ENCODE data around the gene TMEM9. TPM values are rescaled to one million over a fixed set of nuclear protein-coding genes. Genes with fewer than 3 reads are reported as not detected.

The TMEM9 gene
- total RNA-seq, 2 experiments from 2014 or later = 15.7 to 16.5 TPM

DNA sequence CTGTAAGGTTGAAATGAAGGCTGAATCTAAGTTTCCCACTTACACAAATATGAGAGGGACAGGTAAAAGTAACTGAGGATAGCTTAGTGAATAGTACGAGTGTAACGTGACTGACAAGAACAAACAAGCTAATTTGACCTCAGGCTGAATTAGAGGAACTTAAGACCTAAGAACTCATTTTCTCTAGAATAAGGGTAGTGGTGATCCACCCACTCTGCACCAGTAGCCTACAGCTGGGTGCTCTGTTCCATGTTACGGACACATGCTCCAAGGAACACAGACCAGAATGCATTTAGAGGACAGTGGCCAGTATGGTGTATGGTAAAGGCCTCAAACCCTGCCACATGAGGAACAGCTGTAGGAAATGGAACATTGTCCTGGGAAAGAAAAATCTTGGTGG lies 14.9 kb upstream of the TMEM9 start:
- Mint-ChIP-seq H3K9me3 (no peaks in the 10 kb centered on the region), H3K27me3 (peaks cover 21% of the 10 kb centered on the region), H3K4me3 (no peak overlapping the region), H3K27ac (no peak overlapping the region), H3K36me3 (ENCODE audit: low read depth) (no peaks in the 10 kb centered on the region), H3K4me1 (ENCODE audit: low read depth) (peaks cover 23% of the 10 kb centered on the region)
- Histone ChIP-seq H3K4me3 (ENCODE audit: low read length) (no peak overlapping the region), H3K27ac (ENCODE audit: low read depth in 1 of 2, low read length in 2 of 2) (no peak overlapping the region), H3K36me3 (ENCODE audit: insufficient read depth, low read length) (no peaks in the 10 kb centered on the region), H3K9me3 (ENCODE audit: control insufficient read depth in 1 of 2, insufficient read depth in 1 of 2, low read length in 2 of 2) (peaks cover 0 to 3% of the 10 kb centered on the region in 2 experiments), H3K4me1 (ENCODE audit: insufficient read depth, low read length) (peaks cover 15% of the 10 kb centered on the region), H3K27me3 (ENCODE audit: control insufficient read depth in 1 of 2, insufficient read depth in 2 of 2, low read length in 2 of 2) (no peaks in the 10 kb centered on the region)
- TF ChIP-seq, protein P1, sequence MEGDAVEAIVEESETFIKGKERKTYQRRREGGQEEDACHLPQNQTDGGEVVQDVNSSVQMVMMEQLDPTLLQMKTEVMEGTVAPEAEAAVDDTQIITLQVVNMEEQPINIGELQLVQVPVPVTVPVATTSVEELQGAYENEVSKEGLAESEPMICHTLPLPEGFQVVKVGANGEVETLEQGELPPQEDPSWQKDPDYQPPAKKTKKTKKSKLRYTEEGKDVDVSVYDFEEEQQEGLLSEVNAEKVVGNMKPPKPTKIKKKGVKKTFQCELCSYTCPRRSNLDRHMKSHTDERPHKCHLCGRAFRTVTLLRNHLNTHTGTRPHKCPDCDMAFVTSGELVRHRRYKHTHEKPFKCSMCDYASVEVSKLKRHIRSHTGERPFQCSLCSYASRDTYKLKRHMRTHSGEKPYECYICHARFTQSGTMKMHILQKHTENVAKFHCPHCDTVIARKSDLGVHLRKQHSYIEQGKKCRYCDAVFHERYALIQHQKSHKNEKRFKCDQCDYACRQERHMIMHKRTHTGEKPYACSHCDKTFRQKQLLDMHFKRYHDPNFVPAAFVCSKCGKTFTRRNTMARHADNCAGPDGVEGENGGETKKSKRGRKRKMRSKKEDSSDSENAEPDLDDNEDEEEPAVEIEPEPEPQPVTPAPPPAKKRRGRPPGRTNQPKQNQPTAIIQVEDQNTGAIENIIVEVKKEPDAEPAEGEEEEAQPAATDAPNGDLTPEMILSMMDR (IDR thresholded peaks at IDR 0.05) = no peak
- no peak for ATAC-seq (ENCODE audit: poor library complexity)
- CTCF ChIA-PET = interaction anchor here (0.8 to 2.4 kb wide), 2 partner anchors 10 to 56 kb away, joined by 4 to 6 read pairs; no protein-coding TSS in a partner anchor
- POLR2A ChIA-PET = interaction anchor here (3.5 kb wide), 1 partner anchor 15 kb away, joined by 12 read pairs; the partner anchor contains the start of gene TMEM9
- DNase-seq = no peak
- intact Hi-C loops (cut with DNase I, micrococcal nuclease) = no loop called here

DNA sequence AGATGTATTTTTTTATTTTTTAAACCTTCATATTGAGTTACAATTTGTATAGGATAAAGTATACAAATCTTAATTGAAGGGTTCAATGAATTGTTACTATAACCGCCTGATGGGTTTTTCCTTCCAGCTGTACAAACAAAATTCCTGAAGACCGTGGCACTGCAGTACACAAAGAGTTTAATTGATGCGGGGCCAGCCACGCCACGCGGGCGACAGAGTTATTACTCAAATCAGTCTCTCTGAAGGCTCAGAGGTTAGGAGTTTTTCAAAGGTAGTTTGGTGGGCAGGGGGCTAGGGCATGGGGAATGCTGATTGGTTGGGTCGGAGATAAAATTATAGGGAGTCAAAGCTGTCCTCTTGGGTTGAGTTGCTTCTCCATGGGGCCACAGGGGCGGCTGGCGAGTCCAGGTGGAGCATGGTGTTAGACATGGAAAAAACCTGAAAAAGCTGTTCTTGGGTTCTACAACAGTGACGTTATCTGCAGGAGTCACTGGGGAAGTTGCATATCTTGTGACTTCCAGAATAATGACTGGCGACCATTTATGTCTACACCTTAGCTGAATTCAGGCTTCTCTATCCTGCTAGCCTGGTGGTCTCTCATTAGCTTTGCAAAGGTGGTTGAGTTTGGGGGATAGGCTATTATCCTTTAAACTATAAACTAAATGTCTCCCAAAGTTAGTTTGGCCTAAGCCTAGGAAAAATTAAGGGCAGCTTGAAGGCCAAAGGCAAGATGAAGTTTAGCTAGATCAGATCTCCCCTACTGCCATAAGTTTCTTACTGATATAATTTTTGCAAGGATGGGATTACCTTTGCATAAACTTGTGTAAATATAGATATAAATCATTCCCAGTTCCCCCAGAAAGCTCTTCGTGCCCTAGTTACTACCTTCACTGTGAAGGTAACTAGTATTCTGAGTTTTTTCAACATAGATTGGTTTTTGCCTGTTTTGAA lies 13.0 kb upstream of the TMEM9 start:
- Mint-ChIP-seq H3K27me3 (peaks cover 8% of the 10 kb centered on the region), H3K4me1 (ENCODE audit: low read depth) (peaks cover 19% of the 10 kb centered on the region), H3K9me3 (no peaks in the 10 kb centered on the region), H3K36me3 (ENCODE audit: low read depth) (no peaks in the 10 kb centered on the region), H3K27ac (no peak overlapping the region), H3K4me3 (no peak overlapping the region)
- CTCF ChIA-PET = no interaction called here
- TF ChIP-seq, protein P1 (IDR thresholded peaks at IDR 0.05) = no peak
- no peaks in the 10 kb centered on the region for H3K27me3 ChIP-seq (ENCODE audit: control insufficient read depth in 1 of 2, insufficient read depth in 2 of 2, low read length in 2 of 2)
- ATAC-seq (ENCODE audit: poor library complexity) = no peak
- H3K9me3 ChIP-seq (ENCODE audit: control insufficient read depth in 1 of 2, insufficient read depth in 1 of 2, low read length in 2 of 2) = peaks cover 0 to 3% of the 10 kb centered on the region in 2 experiments
- no peak for DNase-seq
- H3K36me3 ChIP-seq (ENCODE audit: insufficient read depth, low read length) = no peaks in the 10 kb centered on the region
- no peak overlapping the region for H3K4me3 ChIP-seq (ENCODE audit: low read length)
- POLR2A ChIA-PET = no interaction called here
- peaks cover 15% of the 10 kb centered on the region for H3K4me1 ChIP-seq (ENCODE audit: insufficient read depth, low read length)
- intact Hi-C loops (cut with DNase I, micrococcal nuclease) = no loop called here
- H3K27ac ChIP-seq (ENCODE audit: low read depth in 1 of 2, low read length in 2 of 2) = no peak overlapping the region

DNA sequence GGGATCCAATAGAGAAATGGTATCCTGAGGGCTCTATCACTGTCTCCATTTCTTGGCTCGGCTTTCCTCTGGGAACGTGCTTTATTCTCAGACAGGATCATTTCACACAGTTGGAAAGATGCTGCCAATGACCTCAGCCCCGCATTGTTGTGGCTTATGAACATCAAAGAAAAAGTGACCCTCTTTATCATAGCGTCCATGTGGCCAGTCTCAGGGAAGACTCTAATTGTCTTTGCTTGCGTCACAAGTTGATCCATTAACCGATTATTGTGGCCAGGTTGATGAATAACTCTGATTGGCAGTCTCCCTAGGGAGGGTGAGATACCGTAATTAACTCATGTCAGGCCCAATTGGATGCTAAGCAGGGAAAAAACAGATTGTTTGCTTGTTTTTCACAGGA lies 10.4 kb upstream of the TMEM9 start:
- POLR2A ChIA-PET = no interaction called here
- Mint-ChIP-seq H3K4me1 (ENCODE audit: low read depth) (no peaks in the 10 kb centered on the region), H3K36me3 (ENCODE audit: low read depth) (no peaks in the 10 kb centered on the region), H3K9me3 (no peaks in the 10 kb centered on the region), H3K27ac (no peak overlapping the region), H3K27me3 (peaks cover 8% of the 10 kb centered on the region), H3K4me3 (no peak overlapping the region)
- Histone ChIP-seq H3K4me1 (ENCODE audit: insufficient read depth, low read length) (no peaks in the 10 kb centered on the region), H3K4me3 (ENCODE audit: low read length) (no peak overlapping the region), H3K27me3 (ENCODE audit: control insufficient read depth in 1 of 2, insufficient read depth in 2 of 2, low read length in 2 of 2) (no peaks in the 10 kb centered on the region), H3K27ac (ENCODE audit: low read depth in 1 of 2, low read length in 2 of 2) (no peak overlapping the region), H3K9me3 (ENCODE audit: control insufficient read depth in 1 of 2, insufficient read depth in 1 of 2, low read length in 2 of 2) (peaks cover 0 to 3% of the 10 kb centered on the region in 2 experiments), H3K36me3 (ENCODE audit: insufficient read depth, low read length) (no peaks in the 10 kb centered on the region)
- TF ChIP-seq, protein P1 (IDR thresholded peaks at IDR 0.05) = no peak
- intact Hi-C loops (cut with DNase I, micrococcal nuclease) = no loop called here
- CTCF ChIA-PET = no interaction called here
- DNase-seq (no peak), ATAC-seq (ENCODE audit: poor library complexity) (no peak)

Data from CD4-positive, alpha-beta T cell (primary cell).